NOMO-1 (cell line): Measurements from ENCODE around the gene ABHD12.

Source experiments
- DNase-seq, 2 experiments: peaks; one replicate each; lab custom pipeline; 2025; ENCODE audit not compliant: unreplicated experiment in 2 of 2; lab: John Stamatoyannopoulos, UW

Gene ABHD12

GRCh38 chr20:25293507-25293906 is 97.1 kb downstream of the ABHD12 start:
- no peak for DNase-seq

- DNase-seq: no peak
Measured at GRCh38 chr20:25292176-25292891, 98.3 kb downstream of the ABHD12 start.

DNA sequence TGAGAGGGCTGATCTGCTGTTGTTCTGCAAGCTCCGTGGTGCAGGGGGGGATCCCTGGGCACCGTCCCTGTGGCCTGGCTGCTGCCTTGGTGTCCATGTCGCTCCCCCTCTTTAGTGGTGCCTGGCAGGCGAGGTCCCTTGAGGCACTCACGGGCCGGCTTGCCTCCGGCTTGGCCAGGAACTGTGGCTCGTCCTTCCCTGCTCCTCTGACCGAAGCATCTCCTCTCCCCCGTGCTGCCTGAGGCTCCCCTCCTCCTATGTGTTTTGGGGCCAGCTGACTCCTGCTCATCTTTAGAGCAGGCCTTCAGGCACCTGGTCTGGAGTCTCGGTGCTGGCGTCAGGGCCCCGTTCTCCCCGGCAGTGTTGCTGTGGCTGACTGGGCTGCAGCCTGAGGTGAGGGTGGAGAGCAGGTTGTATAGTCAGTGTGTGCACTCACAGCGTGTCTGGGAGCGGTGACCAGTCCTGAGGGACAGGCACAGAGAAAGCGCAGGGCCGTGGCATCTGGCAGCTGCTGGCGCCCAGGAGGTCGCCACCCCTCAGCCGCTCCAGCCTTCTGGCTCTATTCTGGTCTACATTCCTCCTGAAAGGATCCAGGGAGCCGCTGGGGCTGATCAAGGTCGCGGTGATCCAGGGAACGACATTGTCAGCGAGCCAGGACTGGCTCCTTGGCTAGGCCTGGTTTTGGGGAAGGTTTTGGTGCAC is 99.1 kb downstream of the ABHD12 start:
- no peak for DNase-seq

DNA sequence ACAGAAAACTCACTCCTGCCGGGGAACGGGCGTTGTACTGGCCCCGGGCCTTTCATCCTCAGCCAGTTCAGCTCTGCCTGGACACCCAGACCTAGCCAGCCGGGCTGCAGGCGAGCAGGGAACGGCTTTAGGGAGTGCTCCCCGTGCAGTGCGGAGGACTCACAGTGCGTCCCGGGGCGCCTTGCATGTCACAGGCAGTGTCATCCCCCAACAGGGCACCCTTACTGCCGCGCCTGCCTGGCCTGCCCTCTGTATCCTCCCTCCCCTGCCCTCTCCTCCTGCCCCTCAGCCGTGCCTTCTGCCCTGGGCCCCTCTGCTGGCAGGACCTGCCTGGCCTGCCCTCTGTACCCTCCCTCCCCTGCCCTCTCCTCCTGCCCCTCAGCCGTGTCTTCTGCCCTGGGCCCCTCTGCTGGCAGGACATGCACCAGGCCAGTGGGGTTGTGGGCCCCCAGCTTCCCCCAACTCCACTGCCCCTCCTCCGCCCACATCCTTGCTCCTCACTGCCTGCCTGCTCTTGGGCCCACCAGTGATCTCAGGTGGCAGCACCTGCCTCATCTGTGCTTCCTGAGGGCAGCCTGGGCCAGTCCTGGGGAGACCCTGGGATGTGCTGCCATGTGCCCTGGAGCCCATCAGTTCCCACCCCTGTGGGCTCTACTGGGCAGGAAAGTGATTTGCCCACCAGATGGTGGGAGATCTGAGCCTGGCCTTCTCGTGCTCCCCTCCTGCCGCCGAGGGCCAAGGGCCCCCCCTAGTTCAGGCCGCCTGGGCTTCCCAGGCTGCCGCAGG is 99.8 kb downstream of the ABHD12 start:
- DNase-seq: no peak

- DNase-seq: no peak
Measured at GRCh38 chr20:25289886-25290597, 100.6 kb downstream of the ABHD12 start.

DNA sequence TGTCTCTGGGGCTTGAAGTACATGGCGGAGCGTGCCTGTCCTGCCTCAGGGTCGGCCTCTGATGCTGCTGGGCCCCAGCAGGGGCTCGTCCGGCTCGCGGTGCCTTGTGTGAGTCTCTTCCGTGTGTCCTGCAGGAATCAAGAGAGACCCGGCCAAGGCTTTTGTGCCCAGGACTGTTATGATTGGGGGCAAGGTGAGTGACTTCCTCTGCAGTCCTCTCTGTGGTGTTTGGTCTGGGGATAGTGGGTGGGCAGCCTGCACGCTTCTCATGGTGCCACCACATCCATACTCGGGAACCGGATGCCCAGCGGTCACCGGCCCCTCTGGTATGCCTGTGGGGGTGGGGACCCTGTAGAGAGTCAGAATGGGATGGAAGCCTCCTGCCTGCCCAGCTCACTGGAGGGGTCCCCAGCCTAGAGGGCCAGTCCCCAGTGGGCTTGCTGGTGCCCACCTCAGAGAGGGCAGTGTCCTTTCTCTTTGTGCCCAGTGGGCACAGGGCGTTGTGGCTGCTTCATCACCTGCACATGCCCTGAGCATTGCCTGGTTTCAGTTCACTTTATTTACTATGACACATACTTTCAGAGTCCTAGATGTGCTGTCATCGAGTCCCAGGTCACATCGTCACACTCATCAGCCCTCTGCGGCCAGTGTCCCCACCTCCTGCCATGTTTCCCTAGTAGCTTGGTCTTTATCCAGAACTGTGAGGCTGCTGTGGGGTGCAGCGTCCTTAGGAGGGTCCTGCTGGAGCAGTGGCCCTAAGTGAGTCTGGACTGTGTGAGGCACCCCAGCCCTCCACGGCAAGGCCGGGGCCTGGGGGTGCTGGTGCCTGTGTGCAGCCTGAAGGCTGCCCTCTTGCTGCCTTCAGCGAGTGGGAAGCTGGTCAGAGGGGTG is 102.1 kb downstream of the ABHD12 start:
- no peak for DNase-seq

- no peak for DNase-seq
Measured at GRCh38 chr20:25287631-25288290, 102.9 kb downstream of the ABHD12 start.

- no peak for DNase-seq
Measured at GRCh38 chr20:25286917-25287316, 103.7 kb downstream of the ABHD12 start.

GRCh38 chr20:25285856-25286798 is 104.5 kb downstream of the ABHD12 start:
- DNase-seq: no peak

GRCh38 chr20:25285091-25285647 is 105.5 kb downstream of the ABHD12 start:
- no peak for DNase-seq

GRCh38 chr20:25284131-25284601 is 106.5 kb downstream of the ABHD12 start:
- DNase-seq: no peak

DNA sequence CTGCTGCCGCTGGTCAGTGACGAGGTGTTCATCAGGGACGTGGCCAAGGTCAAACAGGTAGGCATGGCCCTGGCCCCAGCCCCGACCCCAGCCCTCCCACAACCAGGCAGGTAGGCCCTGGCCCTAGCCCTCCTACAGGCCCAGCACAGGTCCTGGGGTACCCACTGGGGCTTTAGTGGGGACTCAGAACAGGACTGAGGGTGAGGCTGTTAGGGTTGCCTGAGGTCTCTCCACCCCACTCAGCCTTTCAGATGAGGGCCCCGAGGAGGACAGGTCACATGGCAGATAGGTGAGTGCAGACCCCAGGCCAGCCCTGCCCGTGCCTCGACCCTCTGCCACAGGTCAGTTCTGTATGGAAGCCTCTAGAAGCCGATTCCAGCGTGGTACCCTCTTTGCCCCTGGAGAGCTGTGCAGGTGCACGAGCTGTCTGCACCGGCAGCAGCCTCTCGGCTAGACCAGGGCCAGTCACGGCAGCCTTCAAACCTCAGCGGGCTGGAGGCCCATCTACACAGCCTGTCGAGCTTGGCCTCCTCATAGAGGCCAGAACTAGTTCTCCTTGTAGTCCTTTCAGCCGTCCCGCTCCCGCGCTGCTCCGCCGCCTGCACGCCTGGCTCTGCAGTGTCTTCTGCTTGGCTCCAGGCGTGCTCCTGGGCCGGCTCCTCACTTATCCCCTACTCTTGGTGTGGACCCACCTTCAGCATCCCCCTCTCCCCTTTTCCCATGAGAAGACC is 107.2 kb downstream of the ABHD12 start:
- DNase-seq: no peak

- no peak for DNase-seq
Measured at GRCh38 chr20:25282796-25283195, 107.8 kb downstream of the ABHD12 start.

DNA sequence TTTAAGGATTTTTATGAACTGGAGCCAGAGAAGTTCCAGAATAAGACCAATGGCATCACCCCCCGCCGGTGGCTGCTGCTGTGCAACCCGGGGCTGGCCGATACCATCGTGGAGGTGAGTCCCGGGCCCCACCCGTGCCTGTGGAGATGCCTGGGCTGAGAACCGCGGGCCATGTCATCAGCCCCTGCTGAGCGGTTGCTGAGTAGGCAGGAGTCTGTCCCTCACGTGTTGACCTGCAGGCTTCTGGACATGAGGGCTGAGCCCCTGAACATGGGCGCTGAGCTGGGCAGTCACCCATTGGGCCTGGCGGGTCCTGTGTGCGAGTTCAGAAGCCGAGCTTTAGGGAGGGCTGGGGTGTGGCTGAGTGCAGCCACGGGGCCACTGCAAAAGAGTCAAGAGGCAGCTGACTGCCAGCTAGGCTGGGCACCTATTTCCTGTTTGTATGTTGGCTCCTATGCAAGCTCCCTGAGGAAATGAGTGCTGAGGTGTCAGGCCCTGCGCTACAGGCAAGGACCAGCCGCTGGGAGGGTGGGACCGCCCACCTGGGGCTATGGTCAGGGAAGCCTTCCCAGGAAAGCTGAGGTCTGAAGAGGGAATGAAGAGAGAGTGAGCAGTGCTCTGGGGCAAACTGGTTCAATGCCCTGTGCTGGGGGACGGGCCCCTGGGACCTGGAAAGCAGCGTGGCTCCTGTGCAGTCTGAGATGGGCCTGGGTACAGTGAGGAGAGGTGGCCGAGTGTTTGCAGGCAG is 108.4 kb downstream of the ABHD12 start:
- DNase-seq: no peak

- no peak for DNase-seq
Measured at GRCh38 chr20:25281541-25281991, 109.1 kb downstream of the ABHD12 start.
